ENCODE data around the gene YIPF6.

The YIPF6 gene

GRCh38 chrX:68570598-68570997, 71.7 kb downstream of the YIPF6 start:
- no peak for TF ChIP-seq CTCF (IDR thresholded peaks at IDR 0.05)

GRCh38 chrX:68571292-68571609, 72.4 kb downstream of the YIPF6 start:
- no peak for TF ChIP-seq CTCF (IDR thresholded peaks at IDR 0.05)

GRCh38 chrX:68571610-68572311, 72.9 kb downstream of the YIPF6 start:
- no peak for TF ChIP-seq CTCF (IDR thresholded peaks at IDR 0.05)

- TF ChIP-seq CTCF (IDR thresholded peaks at IDR 0.05): no peak
Observed at GRCh38 chrX:68574240-68574639, 75.4 kb downstream of the YIPF6 start.

GRCh38 chrX:68579810-68580209, 81.0 kb downstream of the YIPF6 start:
- TF ChIP-seq CTCF (IDR thresholded peaks at IDR 0.05): no peak

GRCh38 chrX:68584221-68584620, 85.4 kb downstream of the YIPF6 start:
- no peak for TF ChIP-seq CTCF (IDR thresholded peaks at IDR 0.05)
